T-cell (primary cell): ENCODE measurements around the gene TMEM242. TPM values are rescaled to one million over a fixed set of nuclear protein-coding genes. Genes with fewer than 3 reads are reported as not detected.

ENCODE experiments used
- ATAC-seq, 4 experiments: fragments of 200-7000 bp in 3 of 4; fragments of 150-1000 bp in 1 of 4; cut with Tn5 transposase; replicated peaks in 1 of 4; 1 replicate in 3 of 4; 2 replicates in 1 of 4; pipeline ENCODE4 v1.10.0; 2021; ENCODE audit warnings: moderate library complexity in 3 of 4, mild to moderate bottlenecking in 2 of 4, moderate number of reproducible peaks in 1 of 4
- CTCF ChIA-PET, 2 donors: fragments of 300-600 bp; sonication (Branson Sonifier 250); formaldehyde crosslinking; loops; one replicate each; lab custom pipeline; 2022; ENCODE audit warnings: antibody characterized with exemption in 2 of 2; lab: Charles Lee
- POLR2A ChIA-PET, 2 donors: fragments of 300-600 bp; sonication (Branson Sonifier 250); formaldehyde crosslinking; loops; one replicate each; lab custom pipeline; 2022; ENCODE audit warnings: antibody characterized with exemption in 2 of 2; lab: Charles Lee
- DNase-seq, 35 experiments: peaks; one replicate each; pipeline versions ENCODE4 v3.0.0 to v3.0.0-alpha.2; 2013 to 2023
- H3K27ac ChIP-seq: one replicate; pipeline ENCODE4 v1.5.1; 2013; ENCODE audit warnings: low read length
- H3K27me3 ChIP-seq, 2 experiments: replicated peaks in 1 of 2; 1 replicate in 1 of 2; 2 replicates in 1 of 2; pipeline versions ENCODE4 v1.6.1 to v1.7.0; 2013; ENCODE audit warnings: low read length in 1 of 2, mixed read lengths in 1 of 2; ENCODE audit not compliant: control insufficient read depth in 2 of 2, insufficient read depth in 2 of 2; ENCODE audit errors: extremely low read depth in 1 of 2
- H3K36me3 ChIP-seq, 2 donors: 1 replicate in 1 of 2; 2 replicates in 1 of 2; pipeline versions ENCODE4 v1.6.1 to v1.7.0; 2013; ENCODE audit warnings: low read length in 1 of 2; ENCODE audit not compliant: control insufficient read depth in 2 of 2, insufficient read depth in 1 of 2; ENCODE audit errors: extremely low read depth in 1 of 2
- H3K4me1 ChIP-seq, 2 experiments: 1 replicate in 1 of 2; 2 replicates in 1 of 2; pipeline versions ENCODE4 v1.6.1 to v1.7.0; 2013; ENCODE audit warnings: low read length in 2 of 2, mixed read lengths in 1 of 2; ENCODE audit not compliant: insufficient read depth in 2 of 2, control insufficient read depth in 1 of 2; ENCODE audit errors: extremely low read depth in 1 of 2
- H3K4me3 ChIP-seq, 2 donors: 1 replicate in 1 of 2; 2 replicates in 1 of 2; pipeline versions ENCODE4 v1.5.1 to v1.7.0; 2013; ENCODE audit warnings: mild to moderate bottlenecking in 2 of 2, low read length in 1 of 2, moderate library complexity in 1 of 2; ENCODE audit not compliant: control insufficient read depth in 1 of 2; ENCODE audit errors: extremely low read depth in 1 of 2
- H3K9me3 ChIP-seq: 2 replicates; pipeline ENCODE4 v1.7.0; 2013
- H3K27ac Mint-ChIP-seq, 2 donors: one replicate each; pipeline ENCODE4 v1.8.0; 2020 to 2021; ENCODE audit warnings: mild to moderate bottlenecking in 2 of 2, mixed read lengths in 2 of 2
- H3K27me3 Mint-ChIP-seq, 2 donors: one replicate each; pipeline ENCODE4 v1.8.0; 2021 to 2022; ENCODE audit warnings: mixed read lengths in 2 of 2
- H3K36me3 Mint-ChIP-seq: one replicate; pipeline ENCODE4 v1.8.0; 2021; ENCODE audit warnings: mixed read lengths
- H3K4me1 Mint-ChIP-seq, 3 donors: one replicate each; pipeline ENCODE4 v1.8.0; 2020 to 2022; ENCODE audit warnings: mixed read lengths in 3 of 3, mild to moderate bottlenecking in 1 of 3
- H3K4me3 Mint-ChIP-seq, 3 donors: one replicate each; pipeline ENCODE4 v1.8.0; 2020 to 2022; ENCODE audit warnings: mild to moderate bottlenecking in 3 of 3, mixed read lengths in 3 of 3, moderate library complexity in 3 of 3
- H3K9me3 Mint-ChIP-seq, 3 donors: one replicate each; pipeline ENCODE4 v1.8.0; 2020 to 2022; ENCODE audit warnings: mixed read lengths in 3 of 3
- WGBS: methylation state at CpG from one replicate; pipeline ENCODE4 v1.1.5; 2013; ENCODE audit warnings: missing lambda C conversion rate; ENCODE audit not compliant: insufficient coverage; 5-methylcytosine and 5-hydroxymethylcytosine counted together
- total RNA-seq, 35 experiments: library from RNA in 6 of 35; stranded (reverse) in 6 of 35; fragments of 120-200 nt in 1 of 35; gene quantifications; one replicate each; pipeline versions ENCODE4 v1.2.1 to v1.2.4 and lab custom pipeline; 2013 to 2026

TMEM242 gene
- total RNA-seq, 5 donors from 2014 or later (not counting 1 experiment from before 2014, with no cell fraction given) = 10.3 to 17.9 (median 12.9) TPM

- Mint-ChIP-seq H3K27ac (no peak overlapping the region), H3K36me3 (no peaks in the 10 kb centered on the region), H3K9me3 (no peaks in the 10 kb centered on the region), H3K27me3 (peaks cover 28 to 40% of the 10 kb centered on the region in 2 donors), H3K4me1 (peaks cover 13 to 16% (median 14%) of the 10 kb centered on the region in 3 donors), H3K4me3 (no peak overlapping the region)
- Histone ChIP-seq H3K36me3 (no peaks in the 10 kb centered on the region), H3K9me3 (no peaks in the 10 kb centered on the region), H3K4me1 (peaks cover 6 to 9% of the 10 kb centered on the region in 2 experiments), H3K4me3 (no peak overlapping the region), H3K27me3 (peaks cover 3 to 33% of the 10 kb centered on the region in 2 experiments), H3K27ac (no peak overlapping the region)
- POLR2A ChIA-PET = no interaction called here
- DNase-seq (no peak), ATAC-seq (no peak)
- WGBS = no CpG with 5 or more reads among the region's 1 CpG
- CTCF ChIA-PET = no interaction called here
These were observed 41.4 kb upstream of the TMEM242 start for GRCh38 chr6:157364705-157365104.

DNA sequence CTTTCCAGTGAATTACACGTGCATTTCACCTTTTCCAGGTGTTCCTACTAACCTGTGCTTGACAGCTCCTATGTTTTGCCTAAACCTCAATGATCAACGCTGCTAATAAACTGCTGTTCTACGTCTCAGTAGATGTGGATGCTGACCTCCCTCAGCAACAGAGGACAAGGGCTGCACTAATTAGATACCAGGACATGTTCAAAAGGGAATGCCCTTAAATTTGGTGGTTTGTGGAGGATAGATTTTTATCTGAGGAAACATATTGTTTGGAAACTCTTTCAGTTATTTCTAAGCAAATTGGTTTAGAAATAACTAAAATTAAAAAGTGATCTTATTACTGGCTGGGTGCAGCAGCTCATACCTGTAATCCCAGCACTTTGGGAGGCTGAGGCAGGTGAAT, 38.6 kb upstream of the TMEM242 start:
- ChIA-PET POLR2A (no interaction called here), CTCF (no interaction called here)
- Mint-ChIP-seq H3K27ac (no peak overlapping the region), H3K4me3 (no peak overlapping the region), H3K27me3 (peaks cover 31% of the 10 kb centered on the region in 2 donors), H3K4me1 (no peaks in the 10 kb centered on the region), H3K9me3 (no peaks in the 10 kb centered on the region), H3K36me3 (no peaks in the 10 kb centered on the region)
- Histone ChIP-seq H3K27ac (no peak overlapping the region), H3K27me3 (peaks cover 3 to 24% of the 10 kb centered on the region in 2 experiments), H3K9me3 (no peaks in the 10 kb centered on the region), H3K36me3 (no peaks in the 10 kb centered on the region), H3K4me3 (no peak overlapping the region), H3K4me1 (no peaks in the 10 kb centered on the region)
- DNase-seq (no peak), ATAC-seq (no peak)
- WGBS = 44% methylated on average over 1 of the region's 3 CpGs

DNA sequence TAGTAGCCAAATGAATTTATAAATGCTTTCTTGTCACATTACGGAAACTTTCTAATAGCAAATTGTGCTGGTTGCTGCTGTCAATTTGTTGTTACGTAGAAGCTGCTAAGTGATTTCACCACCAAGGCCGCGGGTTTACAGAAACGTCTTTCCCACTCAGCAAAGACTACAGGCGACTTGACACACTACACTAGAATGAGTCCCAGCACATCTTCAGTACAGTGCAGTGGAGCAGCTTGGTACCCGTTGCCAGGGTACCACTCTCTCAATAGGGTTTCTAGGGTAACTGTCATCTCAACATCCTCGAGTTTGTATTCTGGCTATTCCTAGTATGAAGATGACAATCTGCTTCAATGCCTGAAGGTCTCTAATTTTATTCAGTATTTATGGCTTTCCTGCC, 35.0 kb upstream of the TMEM242 start:
- H3K36me3 ChIP-seq = no peaks in the 10 kb centered on the region
- 91% methylated on average over 7 of the region's 8 CpGs for WGBS
- no peaks in the 10 kb centered on the region for H3K36me3 Mint-ChIP-seq
- H3K4me3 ChIP-seq = no peak overlapping the region
- no peak for DNase-seq
- H3K9me3 Mint-ChIP-seq = no peaks in the 10 kb centered on the region
- no peak overlapping the region for H3K27ac Mint-ChIP-seq
- ATAC-seq = no peak
- no peaks in the 10 kb centered on the region for H3K4me1 Mint-ChIP-seq
- peaks cover 25 to 31% of the 10 kb centered on the region in 2 donors for H3K27me3 Mint-ChIP-seq
- ChIA-PET CTCF (no interaction called here), POLR2A (no interaction called here)
- no peak overlapping the region for H3K4me3 Mint-ChIP-seq
- no peaks in the 10 kb centered on the region for H3K4me1 ChIP-seq
- H3K9me3 ChIP-seq = no peaks in the 10 kb centered on the region
- no peak overlapping the region for H3K27ac ChIP-seq
- H3K27me3 ChIP-seq = peaks cover 0 to 20% of the 10 kb centered on the region in 2 experiments

- H3K27me3 Mint-ChIP-seq = peaks cover 24 to 37% of the 10 kb centered on the region in 2 donors
- Histone ChIP-seq H3K9me3 (peaks cover 2% of the 10 kb centered on the region), H3K36me3 (no peaks in the 10 kb centered on the region), H3K4me3 (no peak overlapping the region), H3K27me3 (peaks cover 2 to 9% of the 10 kb centered on the region in 2 experiments), H3K27ac (no peak overlapping the region), H3K4me1 (no peaks in the 10 kb centered on the region)
- H3K9me3 Mint-ChIP-seq = peaks cover 0 to 2% (median 0%) of the 10 kb centered on the region in 3 donors
- no peak for DNase-seq
- CTCF ChIA-PET = no interaction called here
- WGBS = 100% methylated on average over 1 of the region's 2 CpGs
- no peak overlapping the region for H3K27ac Mint-ChIP-seq
- POLR2A ChIA-PET = no interaction called here
- H3K4me3 Mint-ChIP-seq = no peak overlapping the region
- no peak for ATAC-seq
- no peaks in the 10 kb centered on the region for H3K4me1 Mint-ChIP-seq
- H3K36me3 Mint-ChIP-seq = no peaks in the 10 kb centered on the region
These were observed 23.1 kb upstream of the TMEM242 start for GRCh38 chr6:157346373-157346772.

DNA sequence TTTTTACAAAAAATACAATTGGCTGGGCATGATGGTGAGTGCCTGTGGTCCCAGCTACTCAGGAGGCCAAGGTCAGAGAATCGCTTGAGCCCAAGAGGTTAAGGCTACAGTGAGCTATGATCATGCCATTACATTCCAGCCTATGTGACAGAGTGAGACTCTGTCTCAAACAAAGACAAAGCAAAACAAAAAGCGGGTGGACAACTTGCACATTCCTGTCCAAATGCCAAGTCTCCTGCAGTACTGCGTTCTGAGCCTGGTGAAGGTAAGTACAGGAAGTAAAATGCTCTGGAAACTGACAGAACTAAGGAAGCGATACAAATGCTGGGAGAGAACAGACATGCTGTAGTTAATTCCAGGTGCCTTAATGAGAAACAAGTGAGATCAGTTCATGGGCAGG, 20.4 kb upstream of the TMEM242 start:
- no peak for DNase-seq
- no peak for ATAC-seq
- no peaks in the 10 kb centered on the region for H3K36me3 ChIP-seq
- H3K4me1 ChIP-seq = no peaks in the 10 kb centered on the region
- 100% methylated on average over 4 of the region's 4 CpGs for WGBS
- no peaks in the 10 kb centered on the region for H3K36me3 Mint-ChIP-seq
- H3K9me3 Mint-ChIP-seq = no peaks in the 10 kb centered on the region
- H3K27me3 ChIP-seq = peaks cover 2 to 20% of the 10 kb centered on the region in 2 experiments
- ChIA-PET POLR2A (no interaction called here), CTCF (no interaction called here)
- H3K4me3 ChIP-seq = no peak overlapping the region
- H3K27me3 Mint-ChIP-seq = peaks cover 33 to 54% of the 10 kb centered on the region in 2 donors
- H3K4me3 Mint-ChIP-seq = no peak overlapping the region
- no peak overlapping the region for H3K27ac ChIP-seq
- no peak overlapping the region for H3K27ac Mint-ChIP-seq
- no peaks in the 10 kb centered on the region for H3K4me1 Mint-ChIP-seq
- H3K9me3 ChIP-seq = no peaks in the 10 kb centered on the region

- Histone ChIP-seq H3K4me3 (no peak overlapping the region), H3K27ac (no peak overlapping the region), H3K27me3 (peaks cover 0 to 32% of the 10 kb centered on the region in 2 experiments), H3K9me3 (no peaks in the 10 kb centered on the region), H3K36me3 (no peaks in the 10 kb centered on the region), H3K4me1 (no peaks in the 10 kb centered on the region)
- no peaks in the 10 kb centered on the region for H3K9me3 Mint-ChIP-seq
- H3K36me3 Mint-ChIP-seq = no peaks in the 10 kb centered on the region
- peaks cover 0 to 6% (median 0%) of the 10 kb centered on the region in 3 donors for H3K4me1 Mint-ChIP-seq
- ChIA-PET POLR2A (no interaction called here), CTCF (no interaction called here)
- no peak for ATAC-seq
- no peak for DNase-seq
- H3K27ac Mint-ChIP-seq = no peak overlapping the region
- 67% methylated on average over 1 of the region's 1 CpG for WGBS
- H3K4me3 Mint-ChIP-seq = no peak overlapping the region
- H3K27me3 Mint-ChIP-seq = peaks cover 28 to 54% of the 10 kb centered on the region in 2 donors
These were observed 16.1 kb upstream of the TMEM242 start for GRCh38 chr6:157339432-157339831.

DNA sequence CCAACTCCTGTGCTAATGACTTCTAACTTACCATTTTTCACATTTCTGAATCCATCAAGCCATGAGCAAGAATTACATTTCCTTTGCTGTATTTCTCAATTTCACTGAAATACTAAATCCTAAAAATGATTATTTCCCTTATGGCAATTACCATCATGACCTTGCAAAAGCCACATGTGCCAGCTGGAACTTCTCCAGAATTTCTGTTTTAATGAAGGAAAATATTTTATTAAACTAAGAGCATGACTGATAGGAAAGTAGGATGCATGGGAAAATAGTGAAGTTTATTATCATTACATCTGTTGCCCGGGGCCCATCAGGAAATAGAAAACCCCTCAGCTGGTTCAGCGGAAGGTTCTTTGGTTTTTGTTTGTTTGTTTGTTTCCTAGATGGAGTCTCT, 14.4 kb upstream of the TMEM242 start:
- H3K4me1 Mint-ChIP-seq = peaks cover 0 to 6% (median 0%) of the 10 kb centered on the region in 3 donors
- no peaks in the 10 kb centered on the region for H3K36me3 Mint-ChIP-seq
- no peak overlapping the region for H3K4me3 Mint-ChIP-seq
- no peak overlapping the region for H3K27ac Mint-ChIP-seq
- DNase-seq = no peak
- no peak for ATAC-seq
- Histone ChIP-seq H3K27ac (no peak overlapping the region), H3K4me3 (no peak overlapping the region), H3K4me1 (no peaks in the 10 kb centered on the region), H3K9me3 (no peaks in the 10 kb centered on the region), H3K27me3 (peaks cover 0 to 33% of the 10 kb centered on the region in 2 experiments), H3K36me3 (no peaks in the 10 kb centered on the region)
- H3K27me3 Mint-ChIP-seq = peaks cover 34 to 64% of the 10 kb centered on the region in 2 donors
- ChIA-PET POLR2A (no interaction called here), CTCF (no interaction called here)
- no CpG with 5 or more reads among the region's 2 CpGs for WGBS
- no peaks in the 10 kb centered on the region for H3K9me3 Mint-ChIP-seq
